Activated CD8-positive, alpha-beta memory T cell treated with anti-CD3 and anti-CD28 coated beads for 48 hours (primary cell): Measurements from ENCODE around the gene SLC25A11.
A peak's percentile ranks its signal among the peaks of the same experiment; 100 is the strongest.

Experiments
- DNase-seq, 3 experiments: peaks; one replicate each; pipeline ENCODE4 v3.0.0-alpha.2; 2020; ENCODE audit warnings: low read depth in 2 of 3, low spot score in 2 of 3

Gene SLC25A11

GRCh38 chr17:4966844-4967538, 27.1 kb upstream of the SLC25A11 start:
- DNase-seq: peak; percentile 41 to 84 (median 76)

- no peak for DNase-seq
These were observed 25.6 kb upstream of the SLC25A11 start for GRCh38 chr17:4965311-4965986.

GRCh38 chr17:4960279-4960922, 20.6 kb upstream of the SLC25A11 start:
- no peak for DNase-seq

GRCh38 chr17:4959261-4959965, 19.6 kb upstream of the SLC25A11 start:
- no peak for DNase-seq

- DNase-seq: no peak
These were observed 18.3 kb upstream of the SLC25A11 start for GRCh38 chr17:4958102-4958501.

- no peak for DNase-seq
These were observed 16.7 kb upstream of the SLC25A11 start for GRCh38 chr17:4956493-4957061.

- no peak for DNase-seq
These were observed 15.2 kb upstream of the SLC25A11 start for GRCh38 chr17:4955091-4955490.

- DNase-seq: no peak
These were observed 13.7 kb upstream of the SLC25A11 start for GRCh38 chr17:4953451-4953961.

GRCh38 chr17:4951486-4951885, 11.6 kb upstream of the SLC25A11 start:
- DNase-seq: no peak

GRCh38 chr17:4950746-4951204, 10.9 kb upstream of the SLC25A11 start, which contains the start of gene ENO3:
ENO3 (plus strand) TSS chr17:4951119; CDS start chr17:4951830, 711 bp downstream.
- DNase-seq: no peak

GRCh38 chr17:4950075-4950745, 10.4 kb upstream of the SLC25A11 start:
- DNase-seq: no peak

GRCh38 chr17:4949321-4950074, 9.7 kb upstream of the SLC25A11 start:
- DNase-seq: peak; percentile 57 to 71 (median 69)

GRCh38 chr17:4948931-4949320, 9.1 kb upstream of the SLC25A11 start:
- DNase-seq: peak in 2 of 3 experiments; percentile 57 to 68

GRCh38 chr17:4948166-4948930, 8.5 kb upstream of the SLC25A11 start, which contains the start of gene PFN1:
PFN1 (minus strand) TSS chr17:4948530; CDS start chr17:4948394, 136 bp downstream.
- DNase-seq: peak; percentile 64 to 81 (median 69)

GRCh38 chr17:4947411-4948165, 7.7 kb upstream of the SLC25A11 start:
- DNase-seq: peak; percentile 40 to 62 (median 57)

- peak in 1 of 3 experiments; percentile 33 for DNase-seq
These were observed 7.2 kb upstream of the SLC25A11 start for GRCh38 chr17:4947010-4947410.

GRCh38 chr17:4946312-4946976, 6.6 kb upstream of the SLC25A11 start:
- no peak for DNase-seq
